Memory B cell (primary cell): ENCODE measurements around the gene MCL1.
"Not testable (repeated sequence)": the region's sequence is repeated elsewhere in the genome, so short reads cannot be mapped to it uniquely, and the experiment has no call there.

Experiments
- ATAC-seq: fragments of 150-1000 bp; cut with Tn5 transposase; 2 replicates; pipeline ENCODE4 v1.10.0; 2021; ENCODE audit warnings: low read depth, mild to moderate bottlenecking, moderate library complexity
- DNase-seq, 2 donors: peaks; one replicate each; pipeline ENCODE4 v3.0.0; 2022; ENCODE audit warnings: low spot score in 2 of 2
- H3K27ac Mint-ChIP-seq: one replicate; pipeline ENCODE4 v1.8.0; 2022; ENCODE audit warnings: mild to moderate bottlenecking, moderate library complexity, mixed read lengths
- H3K27me3 Mint-ChIP-seq: one replicate; pipeline ENCODE4 v1.8.0; 2022; ENCODE audit warnings: mixed read lengths
- H3K36me3 Mint-ChIP-seq: one replicate; pipeline ENCODE4 v1.8.0; 2022; ENCODE audit warnings: mild to moderate bottlenecking, mixed read lengths
- H3K4me1 Mint-ChIP-seq: one replicate; pipeline ENCODE4 v1.8.0; 2022; ENCODE audit warnings: mixed read lengths
- H3K4me3 Mint-ChIP-seq: one replicate; pipeline ENCODE4 v1.8.0; 2022; ENCODE audit warnings: mild to moderate bottlenecking, moderate library complexity, mixed read lengths
- H3K9me3 Mint-ChIP-seq: one replicate; pipeline ENCODE4 v1.8.0; 2022; ENCODE audit warnings: mixed read lengths

MCL1 gene

GRCh38 chr1:150613061-150613920 is 33.9 kb upstream of the MCL1 start:
- H3K4me3 Mint-ChIP-seq = peak overlapping the region; percentile 24
- no peaks in the 10 kb centered on the region for H3K9me3 Mint-ChIP-seq
- H3K36me3 Mint-ChIP-seq = peaks cover 16% of the 10 kb centered on the region
- H3K4me1 Mint-ChIP-seq = peaks cover 28% of the 10 kb centered on the region
- peak overlapping the region; percentile 97 for H3K27ac Mint-ChIP-seq
- DNase-seq = peak in 1 of 2 donors; percentile 39
- no peaks in the 10 kb centered on the region for H3K27me3 Mint-ChIP-seq
- peak; percentile 48 for ATAC-seq

GRCh38 chr1:150612014-150612345 is 32.6 kb upstream of the MCL1 start:
- peak overlapping the region; percentile 97 for H3K27ac Mint-ChIP-seq
- ATAC-seq (peak; percentile 2), DNase-seq (no peak)
- no peaks in the 10 kb centered on the region for H3K9me3 Mint-ChIP-seq
- H3K27me3 Mint-ChIP-seq = no peaks in the 10 kb centered on the region
- peaks cover 15% of the 10 kb centered on the region for H3K36me3 Mint-ChIP-seq
- H3K4me1 Mint-ChIP-seq = peaks cover 26% of the 10 kb centered on the region
- peak overlapping the region; percentile 50 for H3K4me3 Mint-ChIP-seq

GRCh38 chr1:150610576-150610975 is 31.2 kb upstream of the MCL1 start:
- Mint-ChIP-seq H3K4me3 (no peak overlapping the region), H3K36me3 (peaks cover 11% of the 10 kb centered on the region), H3K4me1 (peaks cover 21% of the 10 kb centered on the region), H3K27me3 (no peaks in the 10 kb centered on the region), H3K9me3 (no peaks in the 10 kb centered on the region), H3K27ac (peak overlapping the region; percentile 97)
- ATAC-seq (no peak), DNase-seq (no peak)

GRCh38 chr1:150609732-150610131 is 30.3 kb upstream of the MCL1 start:
- Mint-ChIP-seq H3K27ac (peak overlapping the region; percentile 97), H3K4me3 (no peak overlapping the region), H3K9me3 (no peaks in the 10 kb centered on the region), H3K4me1 (peaks cover 21% of the 10 kb centered on the region), H3K36me3 (peaks cover 7% of the 10 kb centered on the region), H3K27me3 (no peaks in the 10 kb centered on the region)
- ATAC-seq = no peak
- DNase-seq = no peak

GRCh38 chr1:150606463-150607142 is 27.2 kb upstream of the MCL1 start:
- H3K27ac Mint-ChIP-seq = peak overlapping the region; percentile 79
- H3K36me3 Mint-ChIP-seq = peaks cover 7% of the 10 kb centered on the region
- no peaks in the 10 kb centered on the region for H3K27me3 Mint-ChIP-seq
- ATAC-seq = no peak
- peaks cover 5% of the 10 kb centered on the region for H3K4me1 Mint-ChIP-seq
- no peaks in the 10 kb centered on the region for H3K9me3 Mint-ChIP-seq
- H3K4me3 Mint-ChIP-seq = no peak overlapping the region
- no peak for DNase-seq

GRCh38 chr1:150605451-150605731 is 26.0 kb upstream of the MCL1 start:
- H3K27me3 Mint-ChIP-seq, DNase-seq, H3K4me3 Mint-ChIP-seq, H3K9me3 Mint-ChIP-seq, H3K36me3 Mint-ChIP-seq, H3K27ac Mint-ChIP-seq, ATAC-seq, H3K4me1 Mint-ChIP-seq: not testable (repeated sequence)

GRCh38 chr1:150604226-150604588 is 24.8 kb upstream of the MCL1 start:
- Mint-ChIP-seq H3K27me3 (no peaks in the 10 kb centered on the region), H3K36me3 (peaks cover 9% of the 10 kb centered on the region), H3K27ac (peak overlapping the region; percentile 63), H3K9me3 (no peaks in the 10 kb centered on the region), H3K4me3 (no peak overlapping the region), H3K4me1 (peaks cover 2% of the 10 kb centered on the region)
- DNase-seq (no peak), ATAC-seq (no peak)

- H3K36me3 Mint-ChIP-seq = peaks cover 9% of the 10 kb centered on the region
- H3K27ac Mint-ChIP-seq = no peak overlapping the region
- H3K4me1 Mint-ChIP-seq = peaks cover 2% of the 10 kb centered on the region
- no peaks in the 10 kb centered on the region for H3K9me3 Mint-ChIP-seq
- H3K4me3 Mint-ChIP-seq = no peak overlapping the region
- no peaks in the 10 kb centered on the region for H3K27me3 Mint-ChIP-seq
- no peak for DNase-seq
- ATAC-seq = no peak
These were observed 24.3 kb upstream of the MCL1 start for GRCh38 chr1:150603711-150604110.

- not testable (repeated sequence) for H3K27me3 Mint-ChIP-seq, H3K36me3 Mint-ChIP-seq, DNase-seq, H3K4me3 Mint-ChIP-seq, H3K9me3 Mint-ChIP-seq, H3K27ac Mint-ChIP-seq, H3K4me1 Mint-ChIP-seq, ATAC-seq
These were observed 23.0 kb upstream of the MCL1 start for GRCh38 chr1:150602372-150602771.

- H3K4me3 Mint-ChIP-seq = no peak overlapping the region
- peaks cover 4% of the 10 kb centered on the region for H3K4me1 Mint-ChIP-seq
- ATAC-seq (no peak), DNase-seq (no peak)
- no peaks in the 10 kb centered on the region for H3K27me3 Mint-ChIP-seq
- H3K36me3 Mint-ChIP-seq = peaks cover 8% of the 10 kb centered on the region
- peak overlapping the region; percentile 58 for H3K27ac Mint-ChIP-seq
- no peaks in the 10 kb centered on the region for H3K9me3 Mint-ChIP-seq
These were observed 22.1 kb upstream of the MCL1 start for GRCh38 chr1:150601540-150601939.

- H3K27ac Mint-ChIP-seq, H3K9me3 Mint-ChIP-seq, H3K4me3 Mint-ChIP-seq, DNase-seq, ATAC-seq, H3K27me3 Mint-ChIP-seq: not testable (repeated sequence)
- peaks cover 19% of the 10 kb centered on the region for H3K36me3 Mint-ChIP-seq
- H3K4me1 Mint-ChIP-seq = peaks cover 10% of the 10 kb centered on the region
These were observed 18.9 kb upstream of the MCL1 start for GRCh38 chr1:150598346-150598745.

GRCh38 chr1:150596976-150597375 is 17.6 kb upstream of the MCL1 start:
- Mint-ChIP-seq H3K4me3 (no peak overlapping the region), H3K4me1 (peaks cover 12% of the 10 kb centered on the region)

GRCh38 chr1:150596095-150596892 is 16.9 kb upstream of the MCL1 start:
- H3K36me3 Mint-ChIP-seq = peaks cover 20% of the 10 kb centered on the region
- no peak for ATAC-seq
- no peaks in the 10 kb centered on the region for H3K9me3 Mint-ChIP-seq
- H3K4me1 Mint-ChIP-seq = peaks cover 12% of the 10 kb centered on the region
- DNase-seq = no peak
- no peaks in the 10 kb centered on the region for H3K27me3 Mint-ChIP-seq
- H3K27ac Mint-ChIP-seq = no peak overlapping the region
- H3K4me3 Mint-ChIP-seq = no peak overlapping the region

More at GRCh38 chr1:150596976-150597375, 17.6 kb upstream of the MCL1 start:
- no peak overlapping the region for H3K27ac Mint-ChIP-seq
- no peaks in the 10 kb centered on the region for H3K9me3 Mint-ChIP-seq
- H3K36me3 Mint-ChIP-seq = peaks cover 20% of the 10 kb centered on the region
- ATAC-seq (no peak), DNase-seq (no peak)
- no peaks in the 10 kb centered on the region for H3K27me3 Mint-ChIP-seq

GRCh38 chr1:150582371-150582770 is 3.0 kb upstream of the MCL1 start:
- Mint-ChIP-seq H3K36me3 (peaks cover 20% of the 10 kb centered on the region), H3K4me1 (peaks cover 13% of the 10 kb centered on the region), H3K27me3 (no peaks in the 10 kb centered on the region), H3K4me3 (no peak overlapping the region), H3K9me3 (peaks cover 1% of the 10 kb centered on the region), H3K27ac (no peak overlapping the region)
- no peak for ATAC-seq
- DNase-seq = no peak
